ENCODE results near the gene ADAP2.
A peak's percentile ranks its signal among the peaks of the same experiment; 100 is the strongest.

The ADAP2 gene

DNA sequence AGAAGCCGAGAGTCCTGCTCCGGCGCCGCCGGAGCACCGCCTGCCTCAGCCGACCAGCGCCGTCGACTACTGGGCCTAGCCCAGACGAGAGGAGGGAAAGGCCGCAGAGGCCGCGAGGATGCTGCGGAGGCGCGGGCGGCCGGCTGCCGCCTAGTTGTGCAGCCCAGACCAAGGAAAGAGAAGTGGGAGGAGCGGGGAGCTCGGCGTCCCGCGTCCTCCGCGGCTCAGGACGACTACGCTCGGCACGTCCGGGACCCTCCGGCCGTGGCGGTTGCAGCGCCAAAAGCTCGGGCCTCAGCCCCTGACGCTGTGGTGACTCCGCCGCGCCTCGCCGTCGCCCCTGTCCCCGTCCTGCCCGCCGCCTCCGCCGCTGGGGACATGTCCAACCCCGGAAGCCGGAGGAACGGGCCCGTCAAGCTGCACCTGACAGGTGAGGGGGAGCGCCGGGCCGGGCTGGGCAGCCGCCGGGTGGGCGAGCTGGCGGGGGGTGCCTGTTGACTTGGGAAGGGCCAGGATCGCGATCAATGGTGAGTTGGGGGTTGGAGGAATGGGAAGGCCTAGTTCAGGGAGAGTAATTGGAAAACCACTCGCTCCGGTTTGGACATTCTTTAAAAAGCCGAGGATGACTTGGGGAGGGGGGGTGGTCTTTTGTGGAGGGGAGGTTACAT is 86.8 kb downstream of the ADAP2 start:
- DNase-seq (ENCODE audit: low read depth) = peak; percentile 24
- peak overlapping the region; percentile 86 for H3K4me3 ChIP-seq (ENCODE audit: low read depth, low read length)
- TF ChIP-seq, protein P1, sequence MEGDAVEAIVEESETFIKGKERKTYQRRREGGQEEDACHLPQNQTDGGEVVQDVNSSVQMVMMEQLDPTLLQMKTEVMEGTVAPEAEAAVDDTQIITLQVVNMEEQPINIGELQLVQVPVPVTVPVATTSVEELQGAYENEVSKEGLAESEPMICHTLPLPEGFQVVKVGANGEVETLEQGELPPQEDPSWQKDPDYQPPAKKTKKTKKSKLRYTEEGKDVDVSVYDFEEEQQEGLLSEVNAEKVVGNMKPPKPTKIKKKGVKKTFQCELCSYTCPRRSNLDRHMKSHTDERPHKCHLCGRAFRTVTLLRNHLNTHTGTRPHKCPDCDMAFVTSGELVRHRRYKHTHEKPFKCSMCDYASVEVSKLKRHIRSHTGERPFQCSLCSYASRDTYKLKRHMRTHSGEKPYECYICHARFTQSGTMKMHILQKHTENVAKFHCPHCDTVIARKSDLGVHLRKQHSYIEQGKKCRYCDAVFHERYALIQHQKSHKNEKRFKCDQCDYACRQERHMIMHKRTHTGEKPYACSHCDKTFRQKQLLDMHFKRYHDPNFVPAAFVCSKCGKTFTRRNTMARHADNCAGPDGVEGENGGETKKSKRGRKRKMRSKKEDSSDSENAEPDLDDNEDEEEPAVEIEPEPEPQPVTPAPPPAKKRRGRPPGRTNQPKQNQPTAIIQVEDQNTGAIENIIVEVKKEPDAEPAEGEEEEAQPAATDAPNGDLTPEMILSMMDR (IDR thresholded peaks at IDR 0.05; ENCODE audit: low read depth, low read length, missing control alignments) = no peak

All from GM12864 (cell line).